AG04450 (cell line): ENCODE results near the gene NDUFS6. TPM values are rescaled to one million over a fixed set of nuclear protein-coding genes. Genes with fewer than 3 reads are reported as not detected.

Experiments used
- CTCF ChIA-PET: fragments of 300-600, 350-600 bp; formaldehyde crosslinking; extraction: SDS; loops from one replicate; lab custom pipeline; 2022; ENCODE audit warnings: antibody characterized with exemption, inconsistent platforms; lab: Charles Lee
- POLR2A ChIA-PET: fragments of 350-600 bp; formaldehyde crosslinking; extraction: SDS; loops from one replicate; lab custom pipeline; 2021; ENCODE audit warnings: antibody characterized with exemption, inconsistent platforms; lab: Yijun Ruan, JAX
- DNase-seq: peaks from one replicate; pipeline ENCODE4 v3.0.0-alpha.2; 2011; ENCODE audit warnings: low read depth, low spot score
- H3K27ac ChIP-seq: one replicate; pipeline ENCODE4 v1.5.1; 2012; ENCODE audit warnings: low read depth, low read length, control low read depth
- H3K27me3 ChIP-seq: one replicate; pipeline ENCODE4 v1.6.0; 2012; ENCODE audit warnings: low read length; ENCODE audit not compliant: control insufficient read depth, insufficient read depth
- H3K4me3 ChIP-seq: 2 replicates; pipeline ENCODE4 v1.5.1; 2011; ENCODE audit warnings: mild to moderate bottlenecking, low read depth, low read length, control low read depth
- H3K9me3 ChIP-seq: 2 replicates; pipeline ENCODE4 v1.5.1; 2012; ENCODE audit warnings: low read length; ENCODE audit not compliant: control insufficient read depth, insufficient read depth
- CTCF ChIP-seq: IDR thresholded peaks from 2 replicates; pipeline ENCODE4 v1.5.1; 2011; ENCODE audit warnings: low read depth, low read length, control low read depth, inconsistent platforms
- polyA plus RNA-seq: library from polyadenylated mRNA; depleted of rRNA; stranded (reverse); fragments of >200 nt; gene quantifications from 2 replicates; pipeline ENCODE4 v1.2.3, GENCODE V29; 2011

Gene NDUFS6
- polyA plus RNA-seq, 1 experiment, result 51.8 TPM

GRCh38 chr5:1806974-1807373 is 5.8 kb downstream of the NDUFS6 start:
- no peak overlapping the region for H3K27ac ChIP-seq
- TF ChIP-seq CTCF, result no peak
- DNase-seq, result no peak
- peaks cover 10% of the 10 kb centered on the region; the same call in 1 of the 2 replicates for H3K9me3 ChIP-seq
- ChIA-PET POLR2A (no interaction called here), CTCF (no interaction called here)
- no peaks in the 10 kb centered on the region for H3K27me3 ChIP-seq
- no peak overlapping the region for H3K4me3 ChIP-seq

GRCh38 chr5:1807451-1808185 is 6.4 kb downstream of the NDUFS6 start:
- DNase-seq, result no peak
- POLR2A ChIA-PET, result no interaction called here
- Histone ChIP-seq H3K27ac (no peak overlapping the region), H3K9me3 (peaks cover 10% of the 10 kb centered on the region; the same call in 1 of the 2 replicates), H3K4me3 (no peak overlapping the region), H3K27me3 (no peaks in the 10 kb centered on the region)
- CTCF ChIA-PET, result no interaction called here
- no peak for TF ChIP-seq CTCF

DNA sequence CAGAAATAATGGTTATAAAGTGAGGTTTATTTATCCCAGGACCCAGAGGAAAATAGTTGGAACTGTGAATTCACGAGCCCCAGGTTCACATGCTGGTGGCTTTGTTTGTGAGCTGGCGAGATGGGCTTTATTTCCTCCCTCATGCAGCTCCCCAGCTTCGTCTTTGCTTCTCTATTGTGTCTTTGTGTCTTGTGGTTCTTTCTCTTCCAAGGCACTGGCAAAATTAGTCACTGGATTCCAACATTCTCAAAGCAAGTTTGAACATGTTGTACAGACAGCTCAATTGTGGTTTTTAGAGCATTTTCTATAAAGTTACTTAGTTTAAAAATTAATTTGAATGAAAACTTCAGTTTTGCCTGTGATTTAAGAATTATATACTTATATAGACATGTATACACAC is 7.2 kb downstream of the NDUFS6 start:
- ChIA-PET POLR2A (no interaction called here), CTCF (no interaction called here)
- no peak for DNase-seq
- H3K27ac ChIP-seq, result peak overlapping the region; percentile 21
- H3K9me3 ChIP-seq, result peaks cover 10% of the 10 kb centered on the region; the same call in 1 of the 2 replicates
- TF ChIP-seq CTCF, result no peak
- H3K27me3 ChIP-seq, result no peaks in the 10 kb centered on the region
- H3K4me3 ChIP-seq, result no peak overlapping the region

DNA sequence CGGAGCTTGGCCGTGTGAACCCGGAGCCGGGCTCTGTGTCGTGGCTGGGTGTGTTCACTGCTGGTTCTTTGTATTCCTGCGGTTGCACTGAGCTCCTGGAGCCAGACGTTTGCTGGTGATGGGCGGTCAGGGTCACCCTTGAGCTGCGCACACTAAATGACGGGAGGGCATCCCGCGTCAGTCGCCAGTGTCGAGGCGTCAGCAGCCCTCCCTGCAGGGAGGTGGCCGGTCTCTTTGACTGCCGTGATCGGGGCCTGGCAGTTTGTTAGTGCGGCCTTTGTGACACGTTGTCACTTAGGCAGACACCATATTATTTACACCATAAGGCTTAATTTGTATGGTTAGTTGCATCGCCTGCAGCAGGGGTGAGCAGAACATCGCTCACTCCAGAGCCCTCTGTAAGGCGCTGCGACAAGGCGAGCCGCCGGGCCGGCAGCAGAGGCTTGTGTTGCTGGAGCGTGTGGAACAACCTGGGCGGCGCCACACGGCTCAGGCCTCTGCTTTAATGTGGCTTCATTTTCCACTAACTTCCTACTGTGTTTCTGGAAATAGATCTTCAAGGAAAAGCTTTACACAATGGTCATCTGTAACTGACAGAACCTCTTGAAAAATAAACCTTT is 8.3 kb downstream of the NDUFS6 start:
- Histone ChIP-seq H3K9me3 (peaks cover 10% of the 10 kb centered on the region; the same call in 1 of the 2 replicates), H3K27ac (no peak overlapping the region), H3K4me3 (no peak overlapping the region), H3K27me3 (no peaks in the 10 kb centered on the region)
- no peak for TF ChIP-seq CTCF
- CTCF ChIA-PET, result no interaction called here
- POLR2A ChIA-PET, result no interaction called here
- DNase-seq, result no peak

DNA sequence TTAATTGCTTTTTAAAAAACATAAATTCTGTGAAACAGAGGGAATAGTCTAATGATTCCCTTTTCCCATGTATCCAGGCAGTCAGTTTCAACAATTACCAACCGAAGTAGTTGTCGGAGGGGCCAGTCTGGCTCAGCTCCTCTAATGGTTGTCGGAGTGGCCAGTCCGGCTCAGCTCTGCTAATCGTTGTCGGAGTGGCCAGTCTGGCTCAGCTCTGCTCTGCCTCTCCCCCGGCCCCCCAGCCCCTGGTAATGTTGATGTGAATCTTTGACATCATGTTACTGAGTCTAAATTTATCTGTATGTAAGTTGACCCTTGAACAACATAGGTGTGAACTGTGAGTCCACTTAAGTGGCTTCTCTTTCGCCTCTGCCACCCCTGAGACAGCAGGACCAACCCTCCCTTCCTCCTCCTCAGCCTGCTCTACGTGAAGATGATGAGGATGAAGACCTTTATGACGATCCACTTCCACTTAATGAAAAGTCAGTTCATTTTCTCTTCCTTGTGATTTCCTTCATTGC is 9.4 kb downstream of the NDUFS6 start:
- no peaks in the 10 kb centered on the region for H3K27me3 ChIP-seq
- H3K4me3 ChIP-seq, result no peak overlapping the region
- TF ChIP-seq CTCF, result no peak
- POLR2A ChIA-PET, result no interaction called here
- CTCF ChIA-PET, result interaction anchor here (1.5 kb wide), 1 partner anchor 10 kb away, joined by 3 read pairs; the partner anchor contains the start of gene NDUFS6
- no peak overlapping the region for H3K27ac ChIP-seq
- no peak for DNase-seq
- H3K9me3 ChIP-seq, result peaks cover 10% of the 10 kb centered on the region; the same call in 1 of the 2 replicates
